Measurements from ENCODE around the gene INPP5A. TPM values are rescaled to one million over a fixed set of nuclear protein-coding genes. Genes with fewer than 3 reads are reported as not detected.

Gene INPP5A
- total RNA-seq, 1 experiment from 2014 or later: 12.3 TPM

DNA sequence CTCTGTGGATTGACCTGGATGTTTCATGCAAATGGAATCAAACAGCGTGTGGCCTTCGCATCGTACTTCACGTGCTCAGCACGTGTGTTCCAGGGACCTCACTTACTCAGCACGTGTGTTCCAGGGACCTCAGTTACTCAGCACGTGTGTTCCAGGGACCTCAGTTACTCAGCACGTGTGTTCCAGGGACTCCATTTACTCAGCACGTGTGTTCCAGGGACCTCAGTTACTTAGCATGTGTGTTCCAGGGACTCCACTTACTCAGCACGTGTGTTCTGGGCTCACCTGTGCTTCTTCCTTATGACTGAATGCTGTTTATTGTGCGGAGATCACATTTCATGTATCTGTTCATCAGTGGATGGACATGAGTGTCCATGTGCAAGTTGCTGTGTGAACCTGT lies 22.0 kb downstream of the INPP5A start:
- TF ChIP-seq POLR2A (IDR thresholded peaks at IDR 0.05; ENCODE audit: borderline replicate concordance, extremely low read depth, insufficient read depth, insufficient read length) (no peak), YY1 (IDR thresholded peaks at IDR 0.05; ENCODE audit: extremely low read depth, insufficient replicate concordance, low read depth, low read length) (no peak), EGR1 (IDR thresholded peaks at IDR 0.05; ENCODE audit: low read depth) (no peak), EZH2 (IDR thresholded peaks at IDR 0.05) (no peak), CBX3 (IDR thresholded peaks at IDR 0.05; ENCODE audit: low read depth) (no peak), ATF3 (IDR thresholded peaks at IDR 0.05) (no peak), POLR2AphosphoS5 (IDR thresholded peaks at IDR 0.05; ENCODE audit: low read depth, low read length) (no peak), RAD21 (IDR thresholded peaks at IDR 0.05; ENCODE audit: low read depth) (no peak), EZH2phosphoT487 (IDR thresholded peaks at IDR 0.05; ENCODE audit: borderline replicate concordance) (no peak), SP1 (IDR thresholded peaks at IDR 0.05; ENCODE audit: low read depth) (no peak), CEBPB (IDR thresholded peaks at IDR 0.05; ENCODE audit: low read depth) (no peak), FOSL1 (IDR thresholded peaks at IDR 0.05; ENCODE audit: low read depth) (no peak), ZNF274 (IDR thresholded peaks at IDR 0.05; ENCODE audit: low read depth, low read length) (no peak), SRF (IDR thresholded peaks at IDR 0.05; ENCODE audit: low read depth) (no peak), SIN3A (IDR thresholded peaks at IDR 0.05; ENCODE audit: low read depth) (no peak), ELF1 (IDR thresholded peaks at IDR 0.05; ENCODE audit: borderline replicate concordance, low read depth) (no peak), JUND (IDR thresholded peaks at IDR 0.05) (no peak), ZBTB33 (IDR thresholded peaks at IDR 0.05; ENCODE audit: extremely low read depth, insufficient replicate concordance, low read length) (no peak)
- TF ChIP-seq, protein P1, sequence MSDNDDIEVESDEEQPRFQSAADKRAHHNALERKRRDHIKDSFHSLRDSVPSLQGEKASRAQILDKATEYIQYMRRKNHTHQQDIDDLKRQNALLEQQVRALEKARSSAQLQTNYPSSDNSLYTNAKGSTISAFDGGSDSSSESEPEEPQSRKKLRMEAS (IDR thresholded peaks at IDR 0.05): no peak
- TF ChIP-seq, protein P2, sequence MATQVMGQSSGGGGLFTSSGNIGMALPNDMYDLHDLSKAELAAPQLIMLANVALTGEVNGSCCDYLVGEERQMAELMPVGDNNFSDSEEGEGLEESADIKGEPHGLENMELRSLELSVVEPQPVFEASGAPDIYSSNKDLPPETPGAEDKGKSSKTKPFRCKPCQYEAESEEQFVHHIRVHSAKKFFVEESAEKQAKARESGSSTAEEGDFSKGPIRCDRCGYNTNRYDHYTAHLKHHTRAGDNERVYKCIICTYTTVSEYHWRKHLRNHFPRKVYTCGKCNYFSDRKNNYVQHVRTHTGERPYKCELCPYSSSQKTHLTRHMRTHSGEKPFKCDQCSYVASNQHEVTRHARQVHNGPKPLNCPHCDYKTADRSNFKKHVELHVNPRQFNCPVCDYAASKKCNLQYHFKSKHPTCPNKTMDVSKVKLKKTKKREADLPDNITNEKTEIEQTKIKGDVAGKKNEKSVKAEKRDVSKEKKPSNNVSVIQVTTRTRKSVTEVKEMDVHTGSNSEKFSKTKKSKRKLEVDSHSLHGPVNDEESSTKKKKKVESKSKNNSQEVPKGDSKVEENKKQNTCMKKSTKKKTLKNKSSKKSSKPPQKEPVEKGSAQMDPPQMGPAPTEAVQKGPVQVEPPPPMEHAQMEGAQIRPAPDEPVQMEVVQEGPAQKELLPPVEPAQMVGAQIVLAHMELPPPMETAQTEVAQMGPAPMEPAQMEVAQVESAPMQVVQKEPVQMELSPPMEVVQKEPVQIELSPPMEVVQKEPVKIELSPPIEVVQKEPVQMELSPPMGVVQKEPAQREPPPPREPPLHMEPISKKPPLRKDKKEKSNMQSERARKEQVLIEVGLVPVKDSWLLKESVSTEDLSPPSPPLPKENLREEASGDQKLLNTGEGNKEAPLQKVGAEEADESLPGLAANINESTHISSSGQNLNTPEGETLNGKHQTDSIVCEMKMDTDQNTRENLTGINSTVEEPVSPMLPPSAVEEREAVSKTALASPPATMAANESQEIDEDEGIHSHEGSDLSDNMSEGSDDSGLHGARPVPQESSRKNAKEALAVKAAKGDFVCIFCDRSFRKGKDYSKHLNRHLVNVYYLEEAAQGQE (IDR thresholded peaks at IDR 0.05; ENCODE audit: low read depth): no peak
- H3K27me3 ChIP-seq (ENCODE audit: insufficient read depth, low read length): no peaks in the 10 kb centered on the region
- H3K27ac ChIP-seq (ENCODE audit: low read depth, low read length): no peak overlapping the region
- no peaks in the 10 kb centered on the region for H3K79me2 ChIP-seq (ENCODE audit: insufficient read depth, low read length)
- POLR2A ChIA-PET: no interaction called here
- H3K4me2 ChIP-seq (ENCODE audit: low read length): no peak overlapping the region
- H2AFZ ChIP-seq (ENCODE audit: low read depth, low read length, poor library complexity, severe bottlenecking): no peak overlapping the region
- no peaks in the 10 kb centered on the region for H3K36me3 ChIP-seq (ENCODE audit: control insufficient read depth in 1 of 2, insufficient read depth in 2 of 2, low read length in 2 of 2)
- H3K4me3 ChIP-seq (replicated peaks in 1 of 2; ENCODE audit: low read depth in 1 of 2, low read length in 2 of 2): no peak overlapping the region
- no peak for ATAC-seq
- no peak overlapping the region for H3K9ac ChIP-seq (ENCODE audit: low read length)
- no TSS peak for BruUV-seq (replicated peaks)
- intact Hi-C loops (cut with micrococcal nuclease): no loop called here
- DNase-seq (ENCODE audit: low read depth, low spot score): no peak
- H3K9me2 ChIP-seq (ENCODE audit: insufficient read depth): no peaks in the 10 kb centered on the region
- H4K20me1 ChIP-seq (ENCODE audit: insufficient read depth): no peaks in the 10 kb centered on the region
- CTCF ChIA-PET: no interaction called here
- RAD21 ChIA-PET (ENCODE audit: low non-redundant PET in 1 of 2, low total read pairs in 2 of 2, uncharacterized antibody in 2 of 2, unreplicated experiment in 2 of 2): no interaction called here
- H3K9me3 ChIP-seq (ENCODE audit: control insufficient read depth in 1 of 2, insufficient read depth in 1 of 2, low read depth in 1 of 2, low read length in 2 of 2): no peaks in the 10 kb centered on the region
- no peaks in the 10 kb centered on the region for H3K4me1 ChIP-seq (ENCODE audit: control insufficient read depth in 1 of 2, insufficient read depth in 2 of 2, low read length in 2 of 2)
